Measurements from ENCODE around the gene OXER1.

OXER1 gene

GRCh38 chr2:42764096-42764495 is at the start of gene OXER1:
OXER1 (minus strand) TSS chr2:42764135; CDS start chr2:42764062, 73 bp downstream.
- no peak for DNase-seq

GRCh38 chr2:42812899-42813479 is 49.1 kb upstream of the OXER1 start:
- DNase-seq: no peak

GRCh38 chr2:42810971-42811811 is 47.3 kb upstream of the OXER1 start:
- DNase-seq: peak; percentile 69

- peak; percentile 90 for DNase-seq
Observed at GRCh38 chr2:42810121-42810970, 46.4 kb upstream of the OXER1 start.

GRCh38 chr2:42809819-42810120 is 45.8 kb upstream of the OXER1 start:
- DNase-seq: peak; percentile 67

- peak; percentile 61 for DNase-seq
Observed at GRCh38 chr2:42809131-42809818, 45.3 kb upstream of the OXER1 start.

- no peak for DNase-seq
Observed at GRCh38 chr2:42808301-42808700, 44.4 kb upstream of the OXER1 start.

- no peak for DNase-seq
Observed at GRCh38 chr2:42806786-42807185, 42.9 kb upstream of the OXER1 start.

- DNase-seq: no peak
Observed at GRCh38 chr2:42804891-42805290, 41.0 kb upstream of the OXER1 start.

- DNase-seq: no peak
Observed at GRCh38 chr2:42804338-42804737, 40.4 kb upstream of the OXER1 start.

GRCh38 chr2:42802150-42802549 is 38.2 kb upstream of the OXER1 start:
- DNase-seq: no peak

- no peak for DNase-seq
Observed at GRCh38 chr2:42801381-42801780, 37.4 kb upstream of the OXER1 start.

GRCh38 chr2:42800981-42801380 is 37.0 kb upstream of the OXER1 start:
- no peak for DNase-seq

GRCh38 chr2:42800461-42800962 is 36.6 kb upstream of the OXER1 start:
- no peak for DNase-seq

- no peak for DNase-seq
Observed at GRCh38 chr2:42799881-42800280, 35.9 kb upstream of the OXER1 start.

GRCh38 chr2:42797281-42797680 is 33.3 kb upstream of the OXER1 start:
- no peak for DNase-seq

- no peak for DNase-seq
Observed at GRCh38 chr2:42796427-42797248, 32.7 kb upstream of the OXER1 start.

GRCh38 chr2:42795841-42796301 is 31.9 kb upstream of the OXER1 start:
- peak; percentile 18 for DNase-seq

- no peak for DNase-seq
Observed at GRCh38 chr2:42795275-42795674, 31.3 kb upstream of the OXER1 start.

GRCh38 chr2:42794271-42795046 is 30.5 kb upstream of the OXER1 start:
- DNase-seq: no peak

Measured in DMS79 treated with DMSO at 0.1 percent for 48 hours (cell line).